Activated naive CD4-positive, alpha-beta T cell treated with anti-CD3 and anti-CD28 coated beads, Interleukin-2, amount 10 ng/mL, durations not matched to agents 7 days and 5 days (primary cell): ENCODE measurements around the gene CTNNA3.

Source experiments
- CTCF ChIA-PET: fragments of 350-600 bp; sonication (Branson Sonifier 250); formaldehyde crosslinking; loops from one replicate; lab custom pipeline; 2021; ENCODE audit warnings: antibody characterized with exemption; lab: Charles Lee
- DNase-seq: peaks from one replicate; pipeline ENCODE4 v3.0.0-alpha.2; 2020
- H3K27ac Mint-ChIP-seq: one replicate; pipeline ENCODE4 v1.8.0; 2021; ENCODE audit warnings: mild to moderate bottlenecking, moderate library complexity, mixed read lengths
- H3K27me3 Mint-ChIP-seq: one replicate; pipeline ENCODE4 v1.8.0; 2021; ENCODE audit warnings: mild to moderate bottlenecking, mixed read lengths
- H3K36me3 Mint-ChIP-seq: one replicate; pipeline ENCODE4 v1.8.0; 2021; ENCODE audit warnings: mixed read lengths
- H3K4me1 Mint-ChIP-seq: one replicate; pipeline ENCODE4 v1.8.0; 2021; ENCODE audit warnings: mixed read lengths
- H3K4me3 Mint-ChIP-seq: one replicate; pipeline ENCODE4 v1.8.0; 2021; ENCODE audit warnings: mild to moderate bottlenecking, moderate library complexity, mixed read lengths
- H3K9me3 Mint-ChIP-seq: one replicate; pipeline ENCODE4 v1.8.0; 2021; ENCODE audit warnings: mixed read lengths

CTNNA3 gene

DNA sequence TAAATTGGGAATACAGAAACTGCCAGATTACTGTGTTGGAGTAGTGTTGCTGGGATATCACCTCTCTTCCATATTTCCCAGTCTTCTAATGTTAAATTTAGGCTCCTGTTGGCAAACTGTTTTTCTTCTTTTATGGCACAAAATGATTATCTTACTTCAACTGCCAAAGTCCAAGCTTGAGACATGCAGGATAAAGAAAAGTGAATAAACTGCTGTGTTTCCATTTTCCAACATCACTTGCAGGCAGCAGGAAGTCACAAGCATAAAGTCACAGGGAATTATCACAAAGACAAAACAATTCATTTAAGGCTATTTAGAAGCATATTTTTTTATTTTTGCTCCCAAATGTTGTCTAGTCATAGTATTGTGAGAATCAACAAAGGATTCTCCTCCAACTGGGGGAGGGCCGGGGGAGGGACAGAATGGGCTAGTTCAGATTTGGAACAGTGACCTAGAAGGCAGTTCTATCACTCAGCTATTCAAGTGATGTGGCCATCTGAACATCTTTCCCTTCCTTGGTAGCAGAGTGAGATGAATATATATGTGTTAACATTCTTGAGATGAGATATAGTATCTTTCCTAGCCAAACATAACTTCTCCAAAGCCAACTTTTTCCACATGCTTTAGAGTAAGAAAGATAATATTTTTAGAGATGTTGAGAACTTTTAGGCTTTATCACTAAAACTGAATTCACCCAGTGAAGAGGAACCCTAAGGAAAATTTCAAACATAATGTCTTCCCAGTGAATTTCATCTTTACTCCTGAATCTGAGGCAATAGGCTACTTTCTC is 364.7 kb downstream of the CTNNA3 start:
- CTCF ChIA-PET, result no interaction called here
- no peaks in the 10 kb centered on the region for H3K4me1 Mint-ChIP-seq
- no peak overlapping the region for H3K27ac Mint-ChIP-seq

DNA sequence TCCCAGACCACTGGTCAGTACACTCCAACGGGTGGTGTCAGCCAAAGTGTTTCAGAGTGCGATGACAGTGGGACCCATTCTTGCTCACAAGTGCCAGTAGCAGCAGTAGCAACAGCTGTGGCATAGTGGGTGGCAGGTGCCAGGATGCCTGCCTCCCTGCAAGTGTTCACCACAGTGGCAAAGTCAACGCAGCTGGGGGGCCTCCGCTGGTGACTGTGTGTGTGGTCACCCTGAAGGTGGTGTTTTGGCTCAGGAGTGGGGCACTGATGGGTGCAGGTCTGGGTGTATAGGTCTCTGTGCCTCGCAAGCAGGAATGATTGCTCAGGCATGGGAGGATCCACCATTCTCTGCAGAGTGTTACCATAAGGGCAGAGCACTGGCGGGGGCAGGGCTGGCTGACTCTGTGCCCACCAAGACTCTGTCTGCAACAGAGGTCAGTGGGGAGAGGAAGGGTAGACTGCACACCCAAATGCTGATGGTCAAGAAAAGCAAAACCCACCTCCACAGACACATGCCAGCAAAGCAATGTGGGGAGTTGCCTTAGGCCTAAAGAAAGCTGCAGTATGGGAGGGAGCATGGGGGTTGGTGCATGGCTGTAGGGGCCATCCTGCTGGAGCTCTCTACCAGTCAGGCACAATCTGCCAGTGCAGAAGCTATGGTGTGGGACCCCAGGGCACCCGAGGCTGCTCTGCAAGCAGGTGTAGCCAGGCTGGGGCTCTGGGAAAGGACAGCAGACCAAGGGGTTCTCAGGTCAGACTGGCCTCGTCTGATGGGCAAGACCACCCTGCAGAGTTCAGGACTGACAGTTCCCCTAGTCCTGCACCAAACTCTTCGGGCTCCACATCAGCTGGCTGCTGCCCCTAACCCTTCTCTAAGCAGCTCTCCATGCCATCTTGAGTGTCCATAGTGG is 368.1 kb downstream of the CTNNA3 start:
- CTCF ChIA-PET, result no interaction called here
- Mint-ChIP-seq H3K36me3 (no peaks in the 10 kb centered on the region), H3K27ac (no peak overlapping the region), H3K9me3 (peaks cover 12% of the 10 kb centered on the region), H3K4me1 (no peaks in the 10 kb centered on the region), H3K27me3 (no peaks in the 10 kb centered on the region), H3K4me3 (no peak overlapping the region)
- DNase-seq, result no peak

More for the DNA sequence above, 364.7 kb downstream of the CTNNA3 start:
- Mint-ChIP-seq H3K4me3 (no peak overlapping the region), H3K27me3 (no peaks in the 10 kb centered on the region), H3K9me3 (peaks cover 5% of the 10 kb centered on the region), H3K36me3 (no peaks in the 10 kb centered on the region)
- no peak for DNase-seq

DNA sequence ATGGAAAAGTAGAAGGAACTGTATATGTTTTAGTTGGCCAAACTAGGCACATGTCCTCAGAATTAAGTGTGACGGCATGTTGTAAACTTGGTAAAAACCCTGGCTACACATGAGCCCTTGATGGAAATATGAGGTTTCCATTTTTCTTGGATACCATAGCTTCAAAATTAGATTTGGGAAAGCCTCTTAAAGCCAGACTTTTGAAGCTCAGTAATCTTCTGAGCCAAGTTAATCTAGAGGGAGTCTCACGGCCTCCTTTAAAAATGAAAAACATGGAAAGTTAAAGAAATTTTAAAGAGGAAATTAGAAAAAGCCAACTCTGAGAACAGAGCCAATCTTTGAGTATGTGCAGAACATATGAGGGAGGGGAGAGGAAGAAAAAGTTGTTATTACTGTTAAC is 376.0 kb downstream of the CTNNA3 start:
- CTCF ChIA-PET, result no interaction called here
- H3K36me3 Mint-ChIP-seq, result no peaks in the 10 kb centered on the region
- H3K4me3 Mint-ChIP-seq, result no peak overlapping the region
- H3K27me3 Mint-ChIP-seq, result no peaks in the 10 kb centered on the region
- H3K9me3 Mint-ChIP-seq, result peaks cover 5% of the 10 kb centered on the region
- no peak overlapping the region for H3K27ac Mint-ChIP-seq
- no peaks in the 10 kb centered on the region for H3K4me1 Mint-ChIP-seq
- no peak for DNase-seq

DNA sequence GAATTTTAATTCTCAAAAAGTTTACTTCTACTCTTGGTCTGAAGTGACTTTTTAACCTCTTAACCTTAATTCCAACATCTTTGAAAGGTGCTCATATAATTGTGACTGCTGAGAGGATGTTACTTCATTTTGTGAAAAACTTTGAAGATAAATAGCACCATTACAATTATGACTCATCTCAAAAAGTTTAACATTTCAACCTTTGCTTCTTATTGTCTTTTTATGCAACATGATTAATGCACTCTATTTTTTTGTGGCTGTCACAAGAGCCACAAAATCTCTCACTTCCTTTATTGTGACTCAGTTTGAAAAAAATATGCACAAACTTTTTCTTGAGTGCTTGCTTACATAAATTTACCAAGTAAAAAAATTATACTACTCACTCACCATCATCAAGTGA is 387.1 kb downstream of the CTNNA3 start:
- Mint-ChIP-seq H3K4me3 (no peak overlapping the region), H3K4me1 (no peaks in the 10 kb centered on the region), H3K9me3 (no peaks in the 10 kb centered on the region), H3K27ac (no peak overlapping the region), H3K27me3 (no peaks in the 10 kb centered on the region), H3K36me3 (no peaks in the 10 kb centered on the region)
- CTCF ChIA-PET, result no interaction called here
- DNase-seq, result no peak

DNA sequence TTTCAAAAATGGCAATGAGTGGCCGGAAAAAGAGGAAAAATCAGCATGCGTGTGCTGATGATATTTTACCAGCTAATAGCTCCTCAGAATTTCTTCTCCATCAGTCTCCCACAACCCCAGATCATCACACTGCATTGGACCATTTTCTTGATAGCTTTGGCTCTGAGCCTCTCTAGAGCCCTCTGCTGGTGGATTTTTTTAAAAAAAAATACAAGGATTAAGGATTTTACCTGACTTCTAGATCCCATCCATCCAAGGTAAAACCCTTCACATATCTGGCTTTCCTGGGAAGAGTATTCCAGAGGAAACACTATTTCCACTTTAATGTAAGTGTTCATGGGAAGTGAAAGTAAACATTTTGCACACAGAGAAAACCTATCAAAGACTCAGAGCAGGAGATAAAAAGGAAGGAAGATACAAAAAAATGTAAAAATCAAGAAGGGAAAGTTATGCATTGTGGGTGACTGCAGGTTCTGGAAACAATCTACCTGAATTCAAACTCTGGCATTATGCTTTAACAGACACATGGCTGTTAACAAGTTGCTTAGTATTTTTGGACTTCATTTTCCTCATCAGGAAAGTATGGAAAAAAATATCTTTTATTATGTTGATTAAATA is 389.3 kb downstream of the CTNNA3 start:
- no peak overlapping the region for H3K4me3 Mint-ChIP-seq
- no peaks in the 10 kb centered on the region for H3K27me3 Mint-ChIP-seq
- no peak for DNase-seq
- CTCF ChIA-PET, result interaction anchor here (1.0 kb wide), 1 partner anchor 214 kb away, joined by 5 read pairs; no protein-coding TSS in a partner anchor
- H3K4me1 Mint-ChIP-seq, result no peaks in the 10 kb centered on the region
- H3K9me3 Mint-ChIP-seq, result no peaks in the 10 kb centered on the region
- no peaks in the 10 kb centered on the region for H3K36me3 Mint-ChIP-seq
- no peak overlapping the region for H3K27ac Mint-ChIP-seq

DNA sequence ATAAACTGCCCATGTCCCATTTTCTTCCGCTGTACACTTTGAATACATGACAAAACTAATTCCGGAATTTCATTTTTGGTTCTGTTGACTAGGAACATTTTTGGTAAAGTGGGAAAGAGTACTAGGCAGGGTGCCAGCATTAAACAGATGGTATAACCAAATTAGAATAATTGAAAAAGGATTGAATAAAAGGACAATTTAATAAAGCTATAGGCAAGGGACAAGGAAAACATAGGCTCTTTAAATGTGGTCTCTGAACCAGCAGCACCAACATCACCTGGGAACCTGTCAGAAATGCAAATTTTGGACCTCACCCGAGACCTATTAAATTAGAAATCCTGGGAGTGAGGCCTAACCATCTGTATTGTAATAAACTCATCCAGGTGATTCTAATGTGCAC is 393.3 kb downstream of the CTNNA3 start:
- Mint-ChIP-seq H3K4me1 (no peaks in the 10 kb centered on the region), H3K9me3 (peaks cover 3% of the 10 kb centered on the region), H3K27ac (no peak overlapping the region), H3K36me3 (no peaks in the 10 kb centered on the region), H3K27me3 (no peaks in the 10 kb centered on the region), H3K4me3 (no peak overlapping the region)
- DNase-seq, result no peak
- CTCF ChIA-PET, result no interaction called here

DNA sequence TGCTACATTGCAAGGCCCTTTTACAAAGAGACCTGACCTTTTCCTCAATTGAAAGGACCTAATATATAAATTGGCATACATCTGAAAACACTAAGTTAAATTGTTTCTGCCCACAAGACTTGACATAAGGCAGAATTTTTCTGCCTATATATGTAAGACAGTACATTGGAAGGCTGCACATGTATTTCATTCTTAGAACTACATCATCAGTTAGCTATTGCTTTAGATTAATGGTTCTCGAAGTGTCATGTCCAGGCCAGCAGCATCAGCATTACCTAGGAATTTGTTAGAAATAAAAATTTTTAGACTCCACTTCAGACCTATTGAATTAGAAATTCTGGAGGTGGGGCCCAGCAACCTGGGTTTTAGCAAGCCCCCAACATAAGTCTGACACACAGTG is 396.2 kb downstream of the CTNNA3 start:
- Mint-ChIP-seq H3K36me3 (no peaks in the 10 kb centered on the region), H3K4me1 (no peaks in the 10 kb centered on the region), H3K27ac (no peak overlapping the region), H3K4me3 (no peak overlapping the region), H3K9me3 (peaks cover 3% of the 10 kb centered on the region), H3K27me3 (no peaks in the 10 kb centered on the region)
- no peak for DNase-seq
- CTCF ChIA-PET, result no interaction called here

DNA sequence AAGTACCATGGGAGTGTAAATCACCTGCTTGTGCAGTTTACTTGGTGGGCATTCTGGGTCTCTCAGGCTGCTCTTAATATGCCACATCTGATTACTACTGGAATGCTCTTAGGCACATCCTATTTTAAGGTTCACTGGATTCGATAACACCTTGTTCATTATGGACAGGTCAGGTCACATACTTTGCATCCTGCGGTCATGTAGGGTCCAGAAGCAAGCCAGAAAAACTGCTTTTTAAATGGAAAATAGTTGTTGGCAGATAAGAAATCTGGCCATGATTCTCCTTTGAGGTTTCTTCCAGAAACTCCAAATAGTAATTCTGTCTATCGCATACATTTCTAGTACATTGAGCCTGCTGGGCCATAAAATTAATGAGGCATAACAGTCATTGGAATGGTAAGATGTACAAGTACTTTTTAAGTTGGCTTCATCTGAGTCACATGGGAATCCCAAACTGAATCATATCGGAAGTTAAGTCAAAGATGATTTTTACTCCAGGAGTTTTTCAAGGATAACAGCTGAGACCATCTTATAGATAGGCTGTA is 398.3 kb downstream of the CTNNA3 start:
- Mint-ChIP-seq H3K27me3 (no peaks in the 10 kb centered on the region), H3K27ac (no peak overlapping the region), H3K36me3 (no peaks in the 10 kb centered on the region), H3K9me3 (peaks cover 3% of the 10 kb centered on the region), H3K4me1 (no peaks in the 10 kb centered on the region), H3K4me3 (no peak overlapping the region)
- CTCF ChIA-PET, result no interaction called here
- DNase-seq, result no peak

DNA sequence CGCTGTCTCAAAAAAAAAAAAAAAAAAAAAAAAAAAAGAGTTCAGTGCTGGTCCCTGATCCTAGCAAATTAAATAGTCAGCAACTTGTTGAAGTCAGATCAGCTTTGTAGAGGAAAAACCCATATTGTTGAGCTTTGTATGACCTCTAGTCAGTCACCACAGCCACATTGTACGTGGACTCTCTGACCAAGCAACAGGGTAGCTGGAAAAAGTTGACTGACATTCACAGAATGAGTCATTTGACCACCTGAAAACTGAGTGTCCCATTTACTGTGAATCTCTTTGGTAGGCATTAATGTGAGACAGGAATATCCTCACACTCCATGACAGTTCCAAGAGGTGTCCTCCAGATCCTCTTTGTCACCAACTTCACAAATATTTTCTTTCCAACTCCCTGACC is 399.1 kb downstream of the CTNNA3 start:
- H3K27ac Mint-ChIP-seq, result no peak overlapping the region
- H3K9me3 Mint-ChIP-seq, result peaks cover 3% of the 10 kb centered on the region
- no peaks in the 10 kb centered on the region for H3K36me3 Mint-ChIP-seq
- no peaks in the 10 kb centered on the region for H3K27me3 Mint-ChIP-seq
- H3K4me3 Mint-ChIP-seq, result no peak overlapping the region
- DNase-seq, result no peak
- H3K4me1 Mint-ChIP-seq, result no peaks in the 10 kb centered on the region
- CTCF ChIA-PET, result no interaction called here

DNA sequence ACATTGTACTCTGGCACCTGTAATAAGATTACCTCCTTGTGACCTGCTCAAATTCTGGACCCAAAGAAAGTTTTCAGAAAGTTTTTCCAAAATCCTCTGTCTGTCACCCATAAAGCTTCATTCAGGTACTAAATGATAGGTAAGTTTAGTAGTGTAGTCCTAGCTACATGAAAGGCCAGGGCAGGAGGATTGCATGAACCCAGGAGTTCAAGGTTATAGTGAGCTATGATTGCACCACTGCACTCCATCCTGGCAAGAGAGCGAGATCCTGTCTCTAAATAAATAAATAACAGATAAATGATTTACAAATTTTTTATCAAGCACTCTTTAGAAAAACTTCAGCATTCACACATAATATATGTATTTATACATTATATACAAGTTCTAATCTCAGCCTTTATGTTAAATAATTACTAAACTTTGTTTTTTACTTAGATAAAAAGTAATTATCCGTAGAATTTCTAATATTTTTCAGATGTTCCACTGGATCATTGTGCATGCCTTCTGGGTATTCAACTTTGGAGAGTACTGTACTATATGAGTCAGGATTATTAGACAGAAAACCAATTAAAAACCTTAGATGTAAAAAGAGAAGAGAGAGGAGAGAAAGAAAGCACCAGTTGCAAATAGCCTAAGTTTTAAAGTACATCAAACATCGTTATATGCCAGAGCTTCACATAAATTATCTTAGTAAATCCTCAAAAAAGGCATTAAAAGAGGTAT is 407.1 kb downstream of the CTNNA3 start:
- Mint-ChIP-seq H3K27me3 (no peaks in the 10 kb centered on the region), H3K4me3 (no peak overlapping the region), H3K9me3 (no peaks in the 10 kb centered on the region), H3K4me1 (no peaks in the 10 kb centered on the region), H3K36me3 (no peaks in the 10 kb centered on the region), H3K27ac (no peak overlapping the region)
- CTCF ChIA-PET, result no interaction called here
- DNase-seq, result no peak

DNA sequence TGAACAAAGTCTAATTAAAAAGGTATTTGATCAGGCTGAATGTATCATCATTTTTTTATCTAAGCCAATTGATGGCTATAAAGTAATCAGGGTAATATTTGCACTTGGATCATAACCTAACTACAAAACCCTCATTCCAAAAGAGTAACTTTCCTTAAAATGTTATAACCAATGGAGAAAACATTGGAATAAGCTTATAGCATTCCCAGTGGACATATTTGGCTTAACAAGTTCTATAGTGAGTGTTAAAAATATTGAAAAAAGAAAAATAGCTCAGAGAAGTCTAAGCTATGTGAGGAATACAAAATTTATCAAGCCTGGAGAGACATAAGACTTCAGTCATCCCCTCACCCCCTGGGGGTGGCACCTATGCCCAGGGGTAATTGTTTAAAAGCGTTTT is 411.4 kb downstream of the CTNNA3 start:
- H3K4me3 Mint-ChIP-seq, result no peak overlapping the region
- H3K27me3 Mint-ChIP-seq, result no peaks in the 10 kb centered on the region
- no peak overlapping the region for H3K27ac Mint-ChIP-seq
- no peaks in the 10 kb centered on the region for H3K4me1 Mint-ChIP-seq
- H3K9me3 Mint-ChIP-seq, result no peaks in the 10 kb centered on the region
- no peak for DNase-seq
- CTCF ChIA-PET, result no interaction called here
- no peaks in the 10 kb centered on the region for H3K36me3 Mint-ChIP-seq

DNA sequence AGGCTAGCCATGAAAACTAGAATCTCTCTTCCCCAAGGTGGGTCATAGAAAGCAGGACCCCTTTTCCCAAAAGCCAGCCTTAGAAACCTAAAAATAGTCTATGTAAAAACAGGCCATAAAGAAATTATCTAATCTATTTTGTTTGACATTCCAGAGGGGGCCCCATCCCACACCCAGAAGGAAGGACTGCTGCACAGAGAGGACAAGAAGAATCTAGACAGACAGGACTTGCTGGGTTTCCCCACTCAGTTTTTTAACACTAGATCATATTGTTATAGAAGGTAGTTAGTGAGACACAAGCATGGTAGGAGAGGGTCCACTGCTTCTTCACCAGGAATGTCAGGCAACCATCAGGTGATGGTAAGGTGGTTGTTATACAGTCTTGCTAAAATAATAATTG is 413.1 kb downstream of the CTNNA3 start:
- Mint-ChIP-seq H3K4me3 (no peak overlapping the region), H3K27ac (no peak overlapping the region), H3K9me3 (no peaks in the 10 kb centered on the region), H3K36me3 (no peaks in the 10 kb centered on the region), H3K4me1 (no peaks in the 10 kb centered on the region), H3K27me3 (no peaks in the 10 kb centered on the region)
- CTCF ChIA-PET, result no interaction called here
- DNase-seq, result no peak

DNA sequence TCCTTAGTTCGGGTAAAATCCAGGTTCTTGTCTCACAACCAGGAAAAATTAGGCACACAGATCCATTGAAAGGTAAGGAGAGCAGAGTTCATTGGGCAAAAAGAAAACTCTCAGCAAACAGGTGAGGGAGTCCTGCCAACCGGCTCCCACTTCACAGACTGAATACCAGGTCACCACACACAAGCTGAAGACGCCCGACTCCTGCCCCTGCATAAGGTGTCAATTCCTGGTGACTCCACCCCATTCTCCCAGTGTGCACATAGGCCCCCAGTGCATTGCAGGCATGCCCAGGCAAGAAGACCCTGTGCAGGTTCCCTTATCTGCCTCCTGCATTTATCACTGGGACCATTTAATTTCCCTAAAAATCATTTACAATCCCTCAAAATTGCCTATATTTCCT is 415.6 kb downstream of the CTNNA3 start:
- no peaks in the 10 kb centered on the region for H3K4me1 Mint-ChIP-seq
- no peak overlapping the region for H3K27ac Mint-ChIP-seq
- H3K27me3 Mint-ChIP-seq, result no peaks in the 10 kb centered on the region
- CTCF ChIA-PET, result no interaction called here
- H3K9me3 Mint-ChIP-seq, result no peaks in the 10 kb centered on the region
- no peak for DNase-seq
- no peak overlapping the region for H3K4me3 Mint-ChIP-seq
- H3K36me3 Mint-ChIP-seq, result no peaks in the 10 kb centered on the region

DNA sequence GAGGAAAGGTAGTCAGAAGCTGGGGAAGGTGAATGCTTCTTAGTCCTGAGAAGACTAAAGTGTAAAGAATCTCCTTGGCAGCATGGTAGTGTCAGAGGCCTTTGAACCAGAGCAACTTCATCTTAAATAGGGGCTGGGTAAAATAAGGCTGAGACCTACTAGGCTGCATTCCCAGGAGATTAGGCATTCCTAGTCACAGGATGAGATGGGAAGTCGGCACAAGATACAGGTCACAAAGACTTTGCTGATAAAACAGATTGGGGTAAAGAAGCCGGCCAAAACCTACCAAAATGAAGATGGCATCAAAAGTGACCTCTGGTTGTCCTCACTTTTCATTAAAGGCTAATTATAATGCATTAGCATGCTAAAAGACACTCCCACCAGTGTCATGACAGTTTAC is 418.6 kb downstream of the CTNNA3 start:
- no peaks in the 10 kb centered on the region for H3K27me3 Mint-ChIP-seq
- H3K27ac Mint-ChIP-seq, result no peak overlapping the region
- no peaks in the 10 kb centered on the region for H3K9me3 Mint-ChIP-seq
- CTCF ChIA-PET, result no interaction called here
- H3K4me1 Mint-ChIP-seq, result no peaks in the 10 kb centered on the region
- H3K36me3 Mint-ChIP-seq, result no peaks in the 10 kb centered on the region
- no peak for DNase-seq
- no peak overlapping the region for H3K4me3 Mint-ChIP-seq
